H9 (cell line): ENCODE measurements around the gene CDC42EP1. TPM values are rescaled to one million over a fixed set of nuclear protein-coding genes. Genes with fewer than 3 reads are reported as not detected.
A peak's percentile ranks its signal among the peaks of the same experiment; 100 is the strongest.

Experiments used
- DNase-seq: peaks from one replicate; pipeline ENCODE4 v3.0.0-alpha.2; 2017
- H2AFZ ChIP-seq: one replicate; pipeline ENCODE4 v1.6.1; 2013; ENCODE audit warnings: mild to moderate bottlenecking, low read length, control low read depth, moderate library complexity
- H2AK5ac ChIP-seq: 2 replicates; pipeline ENCODE4 v1.6.1; 2013; ENCODE audit warnings: low read length, control low read depth, mixed read lengths; ENCODE audit not compliant: insufficient read length
- H2BK120ac ChIP-seq: one replicate; pipeline ENCODE4 v1.6.1; 2013; ENCODE audit warnings: low read depth, mild to moderate bottlenecking, low read length, control low read depth, inconsistent platforms; ENCODE audit not compliant: poor library complexity, severe bottlenecking
- H2BK12ac ChIP-seq: 2 replicates; pipeline ENCODE4 v1.6.1; 2013; ENCODE audit warnings: low read length, control low read depth, mixed read lengths, low read depth; ENCODE audit not compliant: insufficient read length
- H2BK15ac ChIP-seq: 2 replicates; pipeline ENCODE4 v1.6.1; 2013; ENCODE audit warnings: low read depth, low read length, control low read depth
- H2BK20ac ChIP-seq: one replicate; pipeline ENCODE4 v1.6.1; 2013; ENCODE audit warnings: low read depth, mild to moderate bottlenecking, low read length, control low read depth, inconsistent platforms; ENCODE audit not compliant: poor library complexity, severe bottlenecking
- H2BK5ac ChIP-seq: 2 replicates; pipeline ENCODE4 v1.6.1; 2013; ENCODE audit warnings: low read length, control low read depth, mixed read lengths; ENCODE audit not compliant: insufficient read length
- H3K14ac ChIP-seq: 2 replicates; pipeline ENCODE4 v1.6.1; 2013; ENCODE audit warnings: low read length, control low read depth; ENCODE audit not compliant: insufficient read depth
- H3K18ac ChIP-seq: 2 replicates; pipeline ENCODE4 v1.6.1; 2013; ENCODE audit warnings: low read depth, mild to moderate bottlenecking, mixed read lengths, low read length, control low read depth; ENCODE audit not compliant: insufficient read length
- H3K23ac ChIP-seq: 2 replicates; pipeline ENCODE4 v1.6.1; 2013; ENCODE audit warnings: low read length, control low read depth, mixed read lengths, low read depth; ENCODE audit not compliant: insufficient read length
- H3K23me2 ChIP-seq: 2 replicates; pipeline ENCODE4 v1.6.1; 2013; ENCODE audit warnings: low read depth, mild to moderate bottlenecking, mixed read lengths, low read length, control low read depth; ENCODE audit not compliant: insufficient read length, poor library complexity, severe bottlenecking
- H3K27ac ChIP-seq: 2 replicates; pipeline ENCODE4 v1.5.1; 2013; ENCODE audit warnings: low read length, control low read depth, mixed read lengths, low read depth; ENCODE audit not compliant: insufficient read length
- H3K27me3 ChIP-seq: 2 replicates; pipeline ENCODE4 v1.6.1; 2013; ENCODE audit warnings: low read length, control low read depth, inconsistent platforms; ENCODE audit not compliant: insufficient read depth
- H3K4ac ChIP-seq: 2 replicates; pipeline ENCODE4 v1.6.1; 2013; ENCODE audit warnings: low read depth, mild to moderate bottlenecking, control low read depth, inconsistent platforms, low read length, moderate library complexity
- H3K4me1 ChIP-seq: 2 replicates; pipeline ENCODE4 v1.6.1; 2013; ENCODE audit warnings: low read length, control low read depth, inconsistent platforms; ENCODE audit not compliant: insufficient read depth
- H3K4me2 ChIP-seq: 2 replicates; pipeline ENCODE4 v1.6.1; 2013; ENCODE audit warnings: low read length, control low read depth, mixed read lengths; ENCODE audit not compliant: insufficient read length, insufficient read depth
- H3K56ac ChIP-seq: 2 replicates; pipeline ENCODE4 v1.6.1; 2013; ENCODE audit warnings: low read depth, mild to moderate bottlenecking, mixed read lengths, low read length, control low read depth; ENCODE audit not compliant: insufficient read length
- H3K79me1 ChIP-seq: 2 replicates; pipeline ENCODE4 v1.6.1; 2013; ENCODE audit warnings: low read depth, mild to moderate bottlenecking, moderate library complexity, low read length, control low read depth, inconsistent platforms; ENCODE audit not compliant: insufficient read depth, poor library complexity, severe bottlenecking
- H3K79me2 ChIP-seq: 2 replicates; pipeline ENCODE4 v1.6.1; 2013; ENCODE audit warnings: low read length, control low read depth, inconsistent platforms; ENCODE audit not compliant: insufficient read depth
- H3K9ac ChIP-seq: 2 replicates; pipeline ENCODE4 v1.6.1; 2013; ENCODE audit warnings: low read length, control low read depth, mixed read lengths; ENCODE audit not compliant: insufficient read length; ENCODE audit errors: extremely low read depth
- H3K9me3 ChIP-seq: one replicate; pipeline ENCODE4 v1.6.1; 2013; ENCODE audit warnings: low read depth, low read length, inconsistent platforms; ENCODE audit not compliant: control insufficient read depth
- H3T11ph ChIP-seq: one replicate; pipeline ENCODE4 v1.6.1; 2013; ENCODE audit warnings: mild to moderate bottlenecking, low read length, control low read depth, inconsistent platforms
- H4K20me1 ChIP-seq: one replicate; pipeline ENCODE4 v1.6.1; 2013; ENCODE audit not compliant: control insufficient read depth, insufficient read length, insufficient read depth
- H4K5ac ChIP-seq: 2 replicates; pipeline ENCODE4 v1.6.1; 2013; ENCODE audit warnings: low read depth, mild to moderate bottlenecking, mixed read lengths, low read length, control low read depth; ENCODE audit not compliant: insufficient read length
- H4K8ac ChIP-seq: replicated peaks from 2 replicates; pipeline ENCODE4 v1.6.1; 2013; ENCODE audit warnings: low read length, control low read depth, mixed read lengths, low read depth; ENCODE audit not compliant: insufficient read length
- H4K91ac ChIP-seq: 2 replicates; pipeline ENCODE4 v1.6.1; 2013; ENCODE audit warnings: low read depth, mild to moderate bottlenecking, moderate library complexity, mixed read lengths, low read length, control low read depth; ENCODE audit not compliant: insufficient read length
- H3K27ac Mint-ChIP-seq, 3 experiments: 2 replicates in 2 of 3; 3 replicates in 1 of 3; pipeline ENCODE4 v1.8.0; 2020 to 2021; ENCODE audit warnings: mixed read lengths in 3 of 3, mild to moderate bottlenecking in 1 of 3, moderate library complexity in 1 of 3
- H3K27me3 Mint-ChIP-seq: 2 replicates; pipeline ENCODE4 v1.8.0; 2021; ENCODE audit warnings: low read depth, mild to moderate bottlenecking, moderate library complexity, mixed read lengths
- H3K36me3 Mint-ChIP-seq, 3 experiments: 2 replicates in 2 of 3; 3 replicates in 1 of 3; pipeline ENCODE4 v1.8.0; 2020 to 2021; ENCODE audit warnings: low read depth in 3 of 3, mixed read lengths in 3 of 3; ENCODE audit not compliant: insufficient read depth in 1 of 3
- H3K4me1 Mint-ChIP-seq, 2 experiments: 2 replicates each; pipeline ENCODE4 v1.8.0; 2020; ENCODE audit warnings: mixed read lengths in 2 of 2
- H3K4me3 Mint-ChIP-seq, 2 experiments: 2 replicates in 1 of 2; 3 replicates in 1 of 2; pipeline ENCODE4 v1.8.0; 2020 to 2021; ENCODE audit warnings: mild to moderate bottlenecking in 2 of 2, mixed read lengths in 2 of 2, moderate library complexity in 1 of 2
- H3K9me3 Mint-ChIP-seq, 2 experiments: 2 replicates in 1 of 2; 3 replicates in 1 of 2; pipeline ENCODE4 v1.8.0; 2020; ENCODE audit warnings: mild to moderate bottlenecking in 2 of 2, mixed read lengths in 2 of 2, moderate library complexity in 1 of 2
- WGBS: extraction: QIAGEN DNeasy Blood & Tissue Kit; methylation state at CpG from one replicate; pipeline ENCODE4 v1.1.7; 2013; ENCODE audit warnings: missing lambda C conversion rate, low lambda C conversion rate, mixed read lengths; ENCODE audit not compliant: insufficient read length; ENCODE audit errors: extremely low coverage; 5-methylcytosine and 5-hydroxymethylcytosine counted together
- total RNA-seq: library from RNA; stranded (reverse); gene quantifications from 2 replicates; pipeline ENCODE4 v1.2.1, GENCODE V29; 2021
- TF ChIP-seq, protein P1 (sequence below): fragments of 200-600 bp; sonication (generic); conservative IDR thresholded peaks from 3 replicates; pipeline ENCODE4 v1.8.0; 2021; ENCODE audit warnings: antibody characterized with exemption, mild to moderate bottlenecking

Gene CDC42EP1
- total RNA-seq, 1 experiment from 2014 or later: 23.0 TPM

DNA sequence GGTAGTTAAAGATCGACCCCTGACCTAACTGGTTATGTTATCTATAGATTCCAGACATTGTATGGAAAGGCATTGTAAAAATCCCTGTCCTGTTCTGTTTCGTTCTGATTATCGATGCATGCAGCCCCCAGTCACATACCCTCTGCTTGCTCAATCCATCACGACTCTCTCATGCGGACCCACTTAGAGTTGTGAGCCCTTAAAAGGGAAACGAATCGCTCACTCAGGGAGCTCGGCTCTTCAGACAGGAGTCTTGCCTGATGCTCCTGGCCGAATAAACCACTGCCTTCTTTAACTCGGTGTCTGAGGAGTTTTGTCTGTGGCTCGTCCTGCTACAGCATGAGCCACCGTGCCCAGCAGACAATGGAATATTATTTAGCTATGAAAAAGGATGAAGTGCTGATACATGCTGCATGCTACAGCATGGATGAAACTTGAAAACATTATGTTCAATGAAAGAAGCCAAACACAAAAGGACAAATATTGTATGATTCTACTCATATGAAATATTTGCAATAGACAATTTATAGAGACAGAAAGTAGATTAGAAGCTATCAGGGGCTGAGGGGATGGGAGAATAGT lies 31.6 kb downstream of the CDC42EP1 start:
- Histone ChIP-seq H2AFZ (no peak overlapping the region), H3K9me3 (no peaks in the 10 kb centered on the region), H2BK5ac (no peak overlapping the region), H3K23ac (no peak overlapping the region), H3K27me3 (no peaks in the 10 kb centered on the region), H4K20me1 (no peaks in the 10 kb centered on the region), H2BK12ac (no peak overlapping the region), H2BK15ac (no peak overlapping the region), H3K79me1 (no peaks in the 10 kb centered on the region), H3K4me2 (no peak overlapping the region), H3K18ac (no peak overlapping the region), H4K5ac (no peak overlapping the region), H3K56ac (no peak overlapping the region), H3K4ac (no peak overlapping the region), H3K4me1 (no peaks in the 10 kb centered on the region), H3K27ac (no peak overlapping the region), H2AK5ac (no peak overlapping the region), H3K9ac (no peak overlapping the region), H3K14ac (no peak overlapping the region), H4K8ac (no peak overlapping the region), H2BK120ac (no peak overlapping the region), H3K23me2 (no peaks in the 10 kb centered on the region), H4K91ac (no peak overlapping the region), H3T11ph (no peak overlapping the region), H3K79me2 (no peaks in the 10 kb centered on the region), H2BK20ac (no peak overlapping the region)
- WGBS: no CpG with 5 or more reads among the region's 12 CpGs
- Mint-ChIP-seq H3K27me3 (peaks cover 11% of the 10 kb centered on the region), H3K4me3 (peak overlapping the region; percentile 56 to 58), H3K36me3 (no peaks in the 10 kb centered on the region), H3K9me3 (no peaks in the 10 kb centered on the region), H3K4me1 (peaks cover 6 to 18% of the 10 kb centered on the region in 2 experiments), H3K27ac (peak overlapping the region in 1 of 3 experiments; percentile 52; a peak in 2 of 7 replicates)
- no peak for DNase-seq
- TF ChIP-seq, protein P1, sequence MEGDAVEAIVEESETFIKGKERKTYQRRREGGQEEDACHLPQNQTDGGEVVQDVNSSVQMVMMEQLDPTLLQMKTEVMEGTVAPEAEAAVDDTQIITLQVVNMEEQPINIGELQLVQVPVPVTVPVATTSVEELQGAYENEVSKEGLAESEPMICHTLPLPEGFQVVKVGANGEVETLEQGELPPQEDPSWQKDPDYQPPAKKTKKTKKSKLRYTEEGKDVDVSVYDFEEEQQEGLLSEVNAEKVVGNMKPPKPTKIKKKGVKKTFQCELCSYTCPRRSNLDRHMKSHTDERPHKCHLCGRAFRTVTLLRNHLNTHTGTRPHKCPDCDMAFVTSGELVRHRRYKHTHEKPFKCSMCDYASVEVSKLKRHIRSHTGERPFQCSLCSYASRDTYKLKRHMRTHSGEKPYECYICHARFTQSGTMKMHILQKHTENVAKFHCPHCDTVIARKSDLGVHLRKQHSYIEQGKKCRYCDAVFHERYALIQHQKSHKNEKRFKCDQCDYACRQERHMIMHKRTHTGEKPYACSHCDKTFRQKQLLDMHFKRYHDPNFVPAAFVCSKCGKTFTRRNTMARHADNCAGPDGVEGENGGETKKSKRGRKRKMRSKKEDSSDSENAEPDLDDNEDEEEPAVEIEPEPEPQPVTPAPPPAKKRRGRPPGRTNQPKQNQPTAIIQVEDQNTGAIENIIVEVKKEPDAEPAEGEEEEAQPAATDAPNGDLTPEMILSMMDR: no peak
